ENCODE data around the gene GULP1. TPM values are rescaled to one million over a fixed set of nuclear protein-coding genes. Genes with fewer than 3 reads are reported as not detected.

GULP1 gene
- total RNA-seq, 4 donors from 2014 or later: 14.3 to 128 (median 95.7) TPM

DNA sequence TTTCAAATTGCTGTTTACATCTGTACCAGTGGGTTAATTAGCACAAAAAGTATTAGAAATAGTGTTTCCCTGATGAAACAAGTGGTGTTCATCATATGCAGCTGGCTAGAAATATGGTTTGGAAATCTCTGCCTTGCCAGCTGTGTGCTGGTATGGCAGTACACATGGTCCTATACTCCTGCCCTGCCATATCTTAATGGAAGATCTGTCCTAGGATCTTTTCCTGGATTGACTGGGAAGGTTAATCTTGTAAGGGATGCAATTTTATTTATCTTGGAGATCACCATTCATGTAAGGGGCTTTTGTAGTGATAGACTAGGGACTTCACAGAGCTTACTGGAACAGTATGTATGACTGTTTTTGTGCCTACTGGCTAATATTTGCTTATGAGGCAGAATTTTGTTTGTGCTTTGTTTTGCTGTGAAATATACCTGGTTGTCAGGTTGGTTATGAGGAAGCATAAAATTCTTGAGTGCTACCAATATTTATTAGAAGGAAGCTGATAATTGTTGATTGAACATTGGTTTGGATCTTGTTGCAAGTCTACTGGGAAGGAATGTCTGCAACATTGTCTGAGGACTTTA, 73.5 kb downstream of the GULP1 start:
- intact Hi-C loops (cut with DNase I; ENCODE audit: low total_unique reads): no loop called here
- Histone ChIP-seq H3K27me3 (no peaks in the 10 kb centered on the region), H3K4me3 (no peak overlapping the region), H3K36me3 (no peaks in the 10 kb centered on the region), H3K27ac (no peak overlapping the region), H3K4me1 (no peaks in the 10 kb centered on the region), H3K9me3 (no peaks in the 10 kb centered on the region)
- DNase-seq: no peak
- TF ChIP-seq, protein P1, sequence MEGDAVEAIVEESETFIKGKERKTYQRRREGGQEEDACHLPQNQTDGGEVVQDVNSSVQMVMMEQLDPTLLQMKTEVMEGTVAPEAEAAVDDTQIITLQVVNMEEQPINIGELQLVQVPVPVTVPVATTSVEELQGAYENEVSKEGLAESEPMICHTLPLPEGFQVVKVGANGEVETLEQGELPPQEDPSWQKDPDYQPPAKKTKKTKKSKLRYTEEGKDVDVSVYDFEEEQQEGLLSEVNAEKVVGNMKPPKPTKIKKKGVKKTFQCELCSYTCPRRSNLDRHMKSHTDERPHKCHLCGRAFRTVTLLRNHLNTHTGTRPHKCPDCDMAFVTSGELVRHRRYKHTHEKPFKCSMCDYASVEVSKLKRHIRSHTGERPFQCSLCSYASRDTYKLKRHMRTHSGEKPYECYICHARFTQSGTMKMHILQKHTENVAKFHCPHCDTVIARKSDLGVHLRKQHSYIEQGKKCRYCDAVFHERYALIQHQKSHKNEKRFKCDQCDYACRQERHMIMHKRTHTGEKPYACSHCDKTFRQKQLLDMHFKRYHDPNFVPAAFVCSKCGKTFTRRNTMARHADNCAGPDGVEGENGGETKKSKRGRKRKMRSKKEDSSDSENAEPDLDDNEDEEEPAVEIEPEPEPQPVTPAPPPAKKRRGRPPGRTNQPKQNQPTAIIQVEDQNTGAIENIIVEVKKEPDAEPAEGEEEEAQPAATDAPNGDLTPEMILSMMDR (IDR thresholded peaks at IDR 0.05): no peak
- no peak for TF ChIP-seq POLR2A (IDR thresholded peaks at IDR 0.05)

DNA sequence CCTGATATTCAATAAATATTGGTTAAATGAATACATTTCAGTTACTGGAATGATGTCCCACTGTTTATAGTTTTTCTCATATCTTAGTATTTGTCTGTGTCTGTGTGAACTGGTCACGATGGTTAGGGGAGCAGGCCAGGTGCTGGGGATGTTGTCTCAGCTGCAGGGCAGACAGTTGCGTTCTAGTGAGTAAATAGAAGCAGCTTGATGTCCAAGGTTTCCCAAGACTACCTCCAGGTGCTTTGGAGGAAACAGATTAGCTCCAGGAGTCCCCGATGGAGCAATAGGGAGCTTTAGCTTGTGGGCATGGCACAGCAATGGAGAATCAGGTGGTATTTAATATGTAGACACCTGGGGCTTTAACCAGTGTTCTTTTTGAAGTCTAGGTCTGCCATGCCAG, 75.5 kb downstream of the GULP1 start:
- Histone ChIP-seq H3K9me3 (no peaks in the 10 kb centered on the region), H3K4me1 (no peaks in the 10 kb centered on the region), H3K27me3 (no peaks in the 10 kb centered on the region), H3K27ac (no peak overlapping the region), H3K36me3 (no peaks in the 10 kb centered on the region), H3K4me3 (no peak overlapping the region)
- no peak for DNase-seq
- intact Hi-C loops (cut with DNase I; ENCODE audit: low total_unique reads): no loop called here
- TF ChIP-seq POLR2A (IDR thresholded peaks at IDR 0.05): no peak
- TF ChIP-seq, protein P1 (IDR thresholded peaks at IDR 0.05): no peak

DNA sequence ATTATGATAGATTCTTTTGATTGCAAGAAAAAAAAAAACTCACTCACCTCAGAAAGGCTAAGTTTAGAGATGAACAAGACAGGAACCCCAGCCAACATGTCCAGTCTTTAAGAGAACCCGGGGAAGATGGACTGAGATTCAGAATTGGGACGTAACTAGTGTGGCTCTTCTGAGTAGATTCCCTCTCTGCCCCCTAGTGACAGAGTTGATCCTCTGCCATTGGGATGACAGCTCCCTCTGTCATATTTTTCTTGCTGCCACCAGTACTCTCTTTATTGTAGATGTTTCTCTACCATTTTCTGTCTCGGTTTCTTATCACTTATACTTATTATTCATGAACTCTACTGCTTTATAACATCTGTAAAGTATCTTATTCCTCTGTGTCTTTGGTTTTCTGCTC, 77.7 kb downstream of the GULP1 start:
- Histone ChIP-seq H3K27me3 (no peaks in the 10 kb centered on the region), H3K36me3 (no peaks in the 10 kb centered on the region), H3K4me3 (no peak overlapping the region), H3K4me1 (no peaks in the 10 kb centered on the region), H3K27ac (no peak overlapping the region), H3K9me3 (no peaks in the 10 kb centered on the region)
- TF ChIP-seq, protein P1 (IDR thresholded peaks at IDR 0.05): peak; percentile 20 to 39 (median 36)
- TF ChIP-seq POLR2A (IDR thresholded peaks at IDR 0.05): no peak
- intact Hi-C loops (cut with DNase I; ENCODE audit: low total_unique reads): no loop called here
- DNase-seq: no peak

DNA sequence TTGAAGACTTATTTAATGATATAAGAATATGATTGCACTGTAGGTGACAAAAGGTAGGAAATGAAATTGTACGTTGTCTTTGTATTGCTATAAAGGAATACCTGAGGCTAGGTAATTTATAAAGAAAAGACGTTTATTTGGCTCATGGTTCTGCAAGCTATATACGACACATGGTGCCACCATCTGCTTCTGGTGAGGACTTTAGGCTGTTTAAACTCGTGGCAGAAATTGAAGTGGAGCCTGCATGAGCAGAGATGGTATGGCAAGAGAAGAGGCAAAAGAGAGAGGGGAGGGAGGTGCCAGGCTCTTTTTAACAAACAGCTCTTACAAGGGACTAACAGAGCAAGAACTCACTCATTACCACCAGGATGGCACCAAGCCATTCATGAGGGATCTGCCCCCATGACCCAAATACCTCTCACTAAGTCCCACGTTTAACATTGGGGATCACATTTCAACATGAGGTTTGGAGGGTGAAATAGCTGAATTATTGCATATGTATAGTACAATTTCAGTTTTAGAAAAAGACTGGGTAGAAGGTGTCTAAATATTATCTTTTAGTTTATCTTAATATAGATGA, 86.8 kb downstream of the GULP1 start:
- intact Hi-C loops (cut with DNase I; ENCODE audit: low total_unique reads): no loop called here
- H3K4me3 ChIP-seq: no peak overlapping the region
- no peak overlapping the region for H3K27ac ChIP-seq
- no peak for DNase-seq
- no peak for TF ChIP-seq POLR2A (IDR thresholded peaks at IDR 0.05)
- TF ChIP-seq, protein P1 (IDR thresholded peaks at IDR 0.05): no peak
- H3K9me3 ChIP-seq: no peaks in the 10 kb centered on the region
- peaks cover 0 to 8% of the 10 kb centered on the region in 2 donors for H3K4me1 ChIP-seq
- H3K36me3 ChIP-seq: no peaks in the 10 kb centered on the region
- no peaks in the 10 kb centered on the region for H3K27me3 ChIP-seq

DNA sequence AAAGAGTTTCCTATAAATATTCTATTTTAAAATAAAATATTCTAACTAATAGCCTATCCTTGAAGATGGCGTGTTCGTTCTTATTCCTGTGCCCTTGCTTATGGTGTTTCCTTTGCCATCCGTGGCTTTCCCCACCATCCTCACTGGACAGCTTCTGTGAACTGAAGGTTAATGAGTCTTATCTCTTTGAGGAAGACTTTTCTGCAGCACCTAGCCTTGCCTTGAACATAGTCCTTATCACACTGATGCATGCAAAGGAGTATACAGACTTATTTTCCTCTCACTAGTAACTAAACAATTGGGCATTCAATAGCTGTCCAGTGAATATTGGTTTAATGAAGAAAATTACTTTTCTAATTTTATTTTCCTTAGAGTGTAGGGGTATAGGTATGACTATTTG, 88.1 kb downstream of the GULP1 start:
- TF ChIP-seq, protein P1 (IDR thresholded peaks at IDR 0.05): no peak
- no peak for TF ChIP-seq POLR2A (IDR thresholded peaks at IDR 0.05)
- Histone ChIP-seq H3K4me1 (peaks cover 0 to 8% of the 10 kb centered on the region in 2 donors), H3K36me3 (no peaks in the 10 kb centered on the region), H3K27me3 (no peaks in the 10 kb centered on the region), H3K4me3 (no peak overlapping the region), H3K9me3 (no peaks in the 10 kb centered on the region), H3K27ac (peak overlapping the region in 1 of 2 donors; percentile 12)
- no peak for DNase-seq
- intact Hi-C loops (cut with DNase I; ENCODE audit: low total_unique reads): no loop called here

Measured in uterus (tissue), 4 donors.